GM12891 (cell line): ENCODE measurements around the gene DLGAP1.

Experiments used
- POLR2A ChIP-seq: IDR thresholded peaks from 2 replicates; pipeline ENCODE4 v1.6.1; 2011; ENCODE audit warnings: low read depth, low read length, control low read depth
- POLR2AphosphoS5 ChIP-seq: IDR thresholded peaks from 2 replicates; pipeline ENCODE4 v1.6.1; 2011; ENCODE audit warnings: low read depth, low read length, control low read depth

DNA sequence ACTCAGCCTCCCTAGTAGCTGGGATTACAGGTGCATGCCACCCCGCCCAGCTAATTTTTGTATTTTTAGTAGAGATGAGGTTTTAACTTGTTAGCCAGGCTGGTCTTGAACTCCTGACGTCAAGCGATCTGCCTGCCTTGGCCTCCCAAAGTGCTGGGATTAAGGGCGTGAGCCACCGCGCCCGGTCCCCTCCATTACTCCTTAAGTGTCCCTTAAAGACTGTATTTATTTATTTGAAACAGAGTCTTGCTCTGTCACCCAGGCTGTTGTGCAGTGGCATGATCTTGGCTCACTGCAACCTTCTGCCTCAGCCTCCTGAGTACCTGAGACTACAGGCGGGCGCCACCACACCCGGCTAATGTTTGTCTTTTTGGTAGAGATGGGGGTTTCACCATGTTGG, 856.5 kb downstream of the DLGAP1 start:
- TF ChIP-seq POLR2AphosphoS5 (no peak), POLR2A (no peak)
